Mesendoderm (in vitro differentiated cells): ENCODE results near the gene CLCNKA.
"Not testable (repeated sequence)": the region's sequence is repeated elsewhere in the genome, so short reads cannot be mapped to it uniquely, and the experiment has no call there.

Source experiments
- DNase-seq: peaks from one replicate; pipeline ENCODE4 v3.0.0; 2013
- H2AK5ac ChIP-seq: 2 replicates; pipeline ENCODE4 v1.6.1; 2013; ENCODE audit warnings: low read length, inconsistent platforms
- H2BK120ac ChIP-seq: 2 replicates; pipeline ENCODE4 v1.6.1; 2013; ENCODE audit warnings: low read depth, mild to moderate bottlenecking, low read length, moderate library complexity, mixed read lengths
- H2BK15ac ChIP-seq: replicated peaks from 2 replicates; pipeline ENCODE4 v1.6.1; 2013; ENCODE audit warnings: low read depth, mild to moderate bottlenecking, moderate library complexity
- H2BK5ac ChIP-seq: 2 replicates; pipeline ENCODE4 v1.6.1; 2013; ENCODE audit warnings: low read length, inconsistent platforms
- H3K18ac ChIP-seq: 2 replicates; pipeline ENCODE4 v1.6.1; 2013; ENCODE audit warnings: mild to moderate bottlenecking, low read length, mixed read lengths
- H3K23ac ChIP-seq: one replicate; pipeline ENCODE4 v1.6.1; 2013; ENCODE audit warnings: low read length
- H3K27ac ChIP-seq: 2 replicates; pipeline ENCODE4 v1.5.1; 2013; ENCODE audit warnings: low read depth, mild to moderate bottlenecking, inconsistent platforms, low read length, moderate library complexity
- H3K27me3 ChIP-seq: 2 replicates; pipeline ENCODE4 v1.6.1; 2013; ENCODE audit warnings: low read length, control low read depth, mild to moderate bottlenecking, inconsistent platforms; ENCODE audit not compliant: insufficient read depth, poor library complexity
- H3K36me3 ChIP-seq: 2 replicates; pipeline ENCODE4 v1.6.1; 2013; ENCODE audit warnings: low read length, inconsistent platforms; ENCODE audit not compliant: control insufficient read depth, insufficient read depth
- H3K4ac ChIP-seq: one replicate; pipeline ENCODE4 v1.6.1; 2013; ENCODE audit warnings: low read depth, mild to moderate bottlenecking, low read length, moderate library complexity
- H3K4me1 ChIP-seq: 2 replicates; pipeline ENCODE4 v1.6.1; 2013; ENCODE audit warnings: low read depth, low read length, inconsistent platforms; ENCODE audit not compliant: control insufficient read depth
- H3K4me2 ChIP-seq: 2 replicates; pipeline ENCODE4 v1.6.1; 2013; ENCODE audit warnings: low read length
- H3K4me3 ChIP-seq: 2 replicates; pipeline ENCODE4 v1.5.1; 2013; ENCODE audit warnings: mild to moderate bottlenecking, low read length
- H3K56ac ChIP-seq: one replicate; pipeline ENCODE4 v1.6.1; 2013; ENCODE audit warnings: low read length
- H3K79me1 ChIP-seq: 2 replicates; pipeline ENCODE4 v1.6.1; 2013; ENCODE audit warnings: low read length, inconsistent platforms
- H3K79me2 ChIP-seq: 2 replicates; pipeline ENCODE4 v1.6.1; 2013; ENCODE audit warnings: mild to moderate bottlenecking, low read length; ENCODE audit not compliant: control insufficient read depth, insufficient read depth
- H3K9ac ChIP-seq: 2 replicates; pipeline ENCODE4 v1.6.1; 2013; ENCODE audit warnings: low read length, inconsistent platforms
- H4K5ac ChIP-seq: one replicate; pipeline ENCODE4 v1.6.1; 2013; ENCODE audit warnings: low read length
- H4K8ac ChIP-seq: one replicate; pipeline ENCODE4 v1.6.1; 2013; ENCODE audit warnings: low read depth, mild to moderate bottlenecking, control low read depth, low read length, moderate library complexity
- WGBS: extraction: QIAGEN DNeasy Blood & Tissue Kit; methylation state at CpG from one replicate; pipeline ENCODE4 v1.1.7; 2013; ENCODE audit warnings: low lambda C conversion rate, missing lambda C conversion rate; ENCODE audit not compliant: insufficient coverage; ENCODE audit errors: extremely low coverage; 5-methylcytosine and 5-hydroxymethylcytosine counted together

CLCNKA gene

DNA sequence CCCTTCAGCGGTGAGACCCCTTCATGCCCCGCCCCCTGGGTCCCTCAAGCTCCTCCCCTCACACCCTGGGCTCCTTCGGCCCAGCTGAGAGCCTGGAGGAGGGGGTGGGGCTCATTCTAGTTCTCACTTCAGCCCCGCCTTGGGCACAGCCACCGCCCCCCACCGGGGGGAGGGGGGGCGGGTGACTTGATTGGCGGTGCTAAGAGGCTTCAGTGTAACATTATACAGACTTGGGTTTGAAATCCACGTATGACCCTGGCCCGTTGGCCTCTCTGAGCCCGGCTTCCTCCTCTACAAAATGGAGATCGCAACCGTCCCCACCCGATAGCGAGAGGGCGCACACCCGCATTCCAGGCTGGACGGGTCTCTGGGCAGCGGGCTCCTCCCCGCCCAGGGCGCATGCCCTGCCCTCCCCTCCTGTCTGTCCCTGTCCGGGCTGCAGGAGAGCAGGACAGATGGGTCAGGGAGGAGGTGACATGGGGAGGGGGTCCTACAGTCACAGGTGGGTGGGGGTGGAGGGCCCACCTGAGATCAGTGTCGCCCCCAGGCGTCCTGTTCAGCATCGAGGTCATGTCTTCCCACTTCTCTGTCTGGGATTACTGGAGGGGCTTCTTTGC, 26.8 kb downstream of the CLCNKA start:
- no peaks in the 10 kb centered on the region for H3K27me3 ChIP-seq
- H3K4me3 ChIP-seq = peak overlapping the region; percentile 0
- H4K5ac ChIP-seq = no peak overlapping the region
- WGBS = no CpG with 5 or more reads among the region's 25 CpGs
- peak; percentile 94 for DNase-seq
- no peak overlapping the region for H2BK120ac ChIP-seq
- H3K79me1 ChIP-seq = no peaks in the 10 kb centered on the region
- H4K8ac ChIP-seq = no peak overlapping the region
- H2BK5ac ChIP-seq = no peak overlapping the region
- H3K36me3 ChIP-seq = no peaks in the 10 kb centered on the region
- H3K56ac ChIP-seq = peak overlapping the region; percentile 87
- H2BK15ac ChIP-seq = no peak overlapping the region
- H3K23ac ChIP-seq = no peak overlapping the region
- H3K18ac ChIP-seq = peak overlapping the region; percentile 33
- H3K27ac ChIP-seq = no peak overlapping the region
- no peaks in the 10 kb centered on the region for H3K79me2 ChIP-seq
- H2AK5ac ChIP-seq = no peak overlapping the region
- H3K4ac ChIP-seq = no peak overlapping the region
- H3K4me1 ChIP-seq = no peaks in the 10 kb centered on the region
- peak overlapping the region; percentile 22 for H3K9ac ChIP-seq
- peak overlapping the region; percentile 75 for H3K4me2 ChIP-seq

DNA sequence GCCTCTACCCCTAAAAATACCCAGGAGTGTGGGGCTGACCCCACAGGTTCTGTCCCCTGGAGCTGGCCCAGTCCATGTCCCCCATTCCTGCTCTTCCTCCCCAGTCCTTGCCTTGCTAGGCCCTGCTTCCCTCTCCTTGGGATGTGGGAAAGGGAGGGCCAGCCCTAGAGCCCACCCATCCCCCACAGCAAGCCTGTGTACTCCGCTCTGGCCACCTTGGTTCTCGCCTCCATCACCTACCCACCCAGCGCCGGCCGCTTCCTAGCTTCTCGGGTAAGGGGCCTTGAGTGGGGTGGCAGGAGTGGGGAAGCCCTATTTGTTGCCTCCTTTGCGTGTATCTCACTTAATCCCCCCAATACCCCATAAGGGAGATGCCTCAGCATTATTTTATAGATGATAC, 28.5 kb downstream of the CLCNKA start:
- no peaks in the 10 kb centered on the region for H3K79me2 ChIP-seq

DNA sequence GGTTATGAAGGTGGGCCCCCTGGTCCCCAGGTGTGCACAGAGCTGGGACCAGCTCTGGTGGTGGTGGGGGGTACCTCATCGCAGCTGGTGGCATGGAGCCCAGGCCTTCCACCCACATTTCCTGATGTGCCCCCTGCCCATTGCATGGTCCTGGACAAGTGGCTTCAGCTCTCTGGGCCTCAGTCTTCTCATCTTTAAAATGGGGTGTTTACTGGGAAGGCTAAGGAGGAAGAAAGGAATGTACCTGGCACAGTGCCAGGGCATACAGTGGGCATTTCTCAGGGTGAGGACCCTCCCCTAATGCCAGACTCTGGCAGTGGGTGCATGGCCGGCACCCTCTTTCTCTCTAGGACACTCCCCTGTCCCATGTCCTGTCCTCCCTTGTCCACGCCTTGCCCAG, 29.2 kb downstream of the CLCNKA start:
- no CpG with 5 or more reads among the region's 3 CpGs for WGBS
- Histone ChIP-seq H3K56ac (no peak overlapping the region), H3K36me3 (no peaks in the 10 kb centered on the region), H3K4me1 (no peaks in the 10 kb centered on the region), H2BK5ac (no peak overlapping the region), H2AK5ac (no peak overlapping the region), H2BK120ac (no peak overlapping the region), H3K79me1 (no peaks in the 10 kb centered on the region), H3K27ac (no peak overlapping the region), H4K5ac (no peak overlapping the region), H3K79me2 (no peaks in the 10 kb centered on the region), H3K4ac (no peak overlapping the region), H3K4me2 (no peak overlapping the region), H3K4me3 (no peak overlapping the region), H3K27me3 (no peaks in the 10 kb centered on the region), H4K8ac (no peak overlapping the region), H3K9ac (no peak overlapping the region), H3K23ac (no peak overlapping the region), H3K18ac (no peak overlapping the region), H2BK15ac (no peak overlapping the region)
- DNase-seq = no peak

More for the DNA sequence above, 28.5 kb downstream of the CLCNKA start:
- no peak overlapping the region for H3K23ac ChIP-seq
- no peak overlapping the region for H2BK120ac ChIP-seq
- H3K56ac ChIP-seq = no peak overlapping the region
- no peaks in the 10 kb centered on the region for H3K4me1 ChIP-seq
- H4K5ac ChIP-seq = no peak overlapping the region
- no peak overlapping the region for H3K4me3 ChIP-seq
- no peak overlapping the region for H2AK5ac ChIP-seq
- H3K79me1 ChIP-seq = no peaks in the 10 kb centered on the region
- no peak overlapping the region for H3K27ac ChIP-seq
- no peak overlapping the region for H3K4ac ChIP-seq
- H2BK15ac ChIP-seq = no peak overlapping the region
- H3K18ac ChIP-seq = no peak overlapping the region
- H4K8ac ChIP-seq = no peak overlapping the region
- H3K9ac ChIP-seq = no peak overlapping the region
- no peaks in the 10 kb centered on the region for H3K36me3 ChIP-seq
- no peaks in the 10 kb centered on the region for H3K27me3 ChIP-seq
- WGBS = no CpG with 5 or more reads among the region's 7 CpGs
- no peak overlapping the region for H3K4me2 ChIP-seq
- H2BK5ac ChIP-seq = no peak overlapping the region
- peak; percentile 41 for DNase-seq

DNA sequence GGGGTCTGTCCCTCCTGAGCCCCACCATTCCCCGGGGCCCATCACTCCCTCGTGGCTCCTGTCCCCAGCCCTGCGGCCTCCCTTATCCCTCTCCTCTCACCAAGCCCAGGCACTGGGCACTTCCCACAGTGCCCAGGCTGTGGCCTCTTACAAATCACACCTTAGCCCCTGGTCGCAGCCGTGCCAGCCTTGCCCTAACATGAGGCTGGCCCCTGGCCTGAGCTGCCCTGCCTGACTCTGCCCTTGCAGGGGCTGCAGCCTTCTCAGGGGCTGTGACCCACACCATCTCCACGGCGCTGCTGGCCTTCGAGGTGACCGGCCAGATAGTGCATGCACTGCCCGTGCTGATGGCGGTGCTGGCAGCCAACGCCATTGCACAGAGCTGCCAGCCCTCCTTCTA, 30.1 kb downstream of the CLCNKA start:
- H2BK120ac ChIP-seq, H3K56ac ChIP-seq: not testable (repeated sequence)
- whole genome bisulfite sequencing = no CpG with 5 or more reads among the region's 12 CpGs

DNA sequence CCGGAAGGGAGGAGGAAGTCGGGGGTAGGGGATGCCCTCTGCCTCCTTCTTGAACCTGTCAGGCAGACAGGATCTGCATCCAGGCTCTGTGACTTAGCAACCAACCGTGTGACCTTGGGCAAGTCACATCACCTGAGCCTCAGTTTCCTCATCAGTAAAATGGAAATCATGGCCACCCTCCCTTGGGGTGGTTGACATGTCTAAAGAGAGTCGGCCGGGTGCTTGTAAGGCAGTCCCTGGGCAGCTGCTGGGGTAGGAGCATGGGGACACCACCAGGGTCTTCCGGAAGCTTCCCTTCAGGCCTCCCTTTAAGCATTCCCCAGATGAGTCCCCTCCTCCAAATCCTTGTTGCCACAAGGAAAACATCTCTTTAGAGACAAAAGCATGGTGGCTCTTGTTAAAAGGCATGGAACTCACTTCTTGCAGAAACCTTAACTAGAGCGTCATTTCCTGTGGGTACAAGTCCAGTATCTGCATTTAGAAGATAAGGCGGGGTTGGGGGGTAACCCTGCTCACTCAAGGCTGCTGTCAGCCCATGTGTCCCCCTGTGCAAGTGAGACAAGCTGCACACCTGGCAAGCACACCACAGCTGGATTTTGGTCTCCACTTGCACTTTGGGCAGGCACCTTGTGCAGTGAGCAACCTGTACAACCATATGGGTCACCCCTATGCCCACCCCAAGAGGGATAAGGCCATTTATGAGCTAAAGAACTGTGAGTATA, 32.1 kb downstream of the CLCNKA start:
- no peak overlapping the region for H3K4ac ChIP-seq
- DNase-seq = no peak
- H3K56ac ChIP-seq = no peak overlapping the region
- H3K79me1 ChIP-seq = no peaks in the 10 kb centered on the region
- no peak overlapping the region for H2BK5ac ChIP-seq
- no peak overlapping the region for H2BK15ac ChIP-seq
- H2AK5ac ChIP-seq = no peak overlapping the region
- no peak overlapping the region for H3K4me3 ChIP-seq
- no peak overlapping the region for H2BK120ac ChIP-seq
- no peak overlapping the region for H3K27ac ChIP-seq
- H3K18ac ChIP-seq = no peak overlapping the region
- no peak overlapping the region for H3K9ac ChIP-seq
- H3K4me1 ChIP-seq = no peaks in the 10 kb centered on the region
- no peak overlapping the region for H3K23ac ChIP-seq
- no peak overlapping the region for H4K8ac ChIP-seq
- no CpG with 5 or more reads among the region's 8 CpGs for WGBS
- no peaks in the 10 kb centered on the region for H3K27me3 ChIP-seq
- H3K36me3 ChIP-seq = no peaks in the 10 kb centered on the region
- H3K79me2 ChIP-seq = no peaks in the 10 kb centered on the region
- no peak overlapping the region for H3K4me2 ChIP-seq
- no peak overlapping the region for H4K5ac ChIP-seq

More for the DNA sequence above, 30.1 kb downstream of the CLCNKA start:
- H3K9ac ChIP-seq, DNase-seq, H3K36me3 ChIP-seq, H3K23ac ChIP-seq, H2AK5ac ChIP-seq, H3K4ac ChIP-seq, H3K79me2 ChIP-seq, H3K27ac ChIP-seq, H2BK15ac ChIP-seq, H4K5ac ChIP-seq, H3K4me2 ChIP-seq, H3K79me1 ChIP-seq, H3K4me1 ChIP-seq, H4K8ac ChIP-seq, H2BK5ac ChIP-seq, H3K4me3 ChIP-seq, H3K18ac ChIP-seq, H3K27me3 ChIP-seq: not testable (repeated sequence)
